ENCODE results near the gene CDKN2B-AS1. TPM values are rescaled to one million over a fixed set of nuclear protein-coding genes. Genes with fewer than 3 reads are reported as not detected.

CDKN2B-AS1 gene
- total RNA-seq, 1 experiment from 2014 or later = not detected

DNA sequence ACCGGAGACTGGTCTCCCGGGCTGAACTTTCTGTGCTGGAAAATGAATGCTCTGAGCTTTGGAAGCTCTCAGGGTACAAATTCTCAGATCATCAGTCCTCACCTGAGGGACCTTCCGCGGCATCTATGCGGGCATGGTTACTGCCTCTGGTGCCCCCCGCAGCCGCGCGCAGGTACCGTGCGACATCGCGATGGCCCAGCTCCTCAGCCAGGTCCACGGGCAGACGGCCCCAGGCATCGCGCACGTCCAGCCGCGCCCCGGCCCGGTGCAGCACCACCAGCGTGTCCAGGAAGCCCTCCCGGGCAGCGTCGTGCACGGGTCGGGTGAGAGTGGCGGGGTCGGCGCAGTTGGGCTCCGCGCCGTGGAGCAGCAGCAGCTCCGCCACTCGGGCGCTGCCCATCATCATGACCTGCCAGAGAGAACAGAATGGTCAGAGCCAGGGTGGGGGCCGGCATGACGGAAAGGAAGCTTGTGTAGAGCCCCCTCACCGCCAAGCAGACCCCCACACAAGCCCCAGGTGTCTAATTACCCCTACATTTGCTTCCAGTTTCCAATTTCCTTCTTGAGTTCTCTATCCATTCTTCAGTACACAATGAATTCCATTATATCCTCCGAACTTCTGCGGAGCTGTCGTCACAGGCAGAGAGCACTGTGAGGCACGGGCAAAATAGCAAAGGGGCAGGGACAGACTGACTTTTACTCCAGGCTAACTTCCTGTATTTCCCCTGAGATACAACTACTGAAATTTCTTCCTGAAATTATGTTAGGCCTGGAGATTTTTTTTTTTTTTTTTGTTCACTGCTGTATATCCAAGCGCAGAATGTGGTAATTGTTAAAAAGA, 23.6 kb upstream of the CDKN2B-AS1 start:
- Histone ChIP-seq H3K23ac (ENCODE audit: insufficient read length, low read depth, low read length) (no peak overlapping the region), H3K4ac (ENCODE audit: low read depth, low read length) (no peak overlapping the region), H2BK12ac (ENCODE audit: insufficient read length, low read depth, low read length) (no peak overlapping the region), H2AK5ac (ENCODE audit: insufficient read length, low read length) (no peak overlapping the region), H3K9ac (ENCODE audit: extremely low read depth, insufficient read length, low read length) (no peak overlapping the region), H2BK20ac (ENCODE audit: low read depth, low read length, poor library complexity, severe bottlenecking) (no peak overlapping the region), H2AFZ (ENCODE audit: low read length) (no peak overlapping the region), H2BK5ac (ENCODE audit: insufficient read length, low read length) (no peak overlapping the region), H2BK120ac (ENCODE audit: low read depth, low read length, poor library complexity, severe bottlenecking) (no peak overlapping the region), H3K27me3 (ENCODE audit: insufficient read depth, low read length) (peaks cover 79% of the 10 kb centered on the region), H4K5ac (ENCODE audit: insufficient read length, low read depth, low read length) (no peak overlapping the region), H4K20me1 (ENCODE audit: control insufficient read depth, insufficient read depth, insufficient read length) (no peaks in the 10 kb centered on the region), H3K79me1 (ENCODE audit: insufficient read depth, low read depth, low read length, poor library complexity, severe bottlenecking) (no peaks in the 10 kb centered on the region), H3K27ac (ENCODE audit: insufficient read length, low read depth, low read length) (no peak overlapping the region), H3K23me2 (ENCODE audit: insufficient read length, low read depth, low read length, poor library complexity, severe bottlenecking) (peaks cover 6% of the 10 kb centered on the region), H4K8ac (replicated peaks; ENCODE audit: insufficient read length, low read depth, low read length) (no peak overlapping the region), H2BK15ac (ENCODE audit: low read depth, low read length) (no peak overlapping the region), H3K79me2 (ENCODE audit: insufficient read depth, low read length) (no peaks in the 10 kb centered on the region), H3K18ac (ENCODE audit: insufficient read length, low read depth, low read length) (no peak overlapping the region), H4K91ac (ENCODE audit: insufficient read length, low read depth, low read length) (no peak overlapping the region), H3K4me2 (ENCODE audit: insufficient read depth, insufficient read length, low read length) (peak overlapping the region; percentile 45), H3K4me1 (ENCODE audit: insufficient read depth, low read length) (no peaks in the 10 kb centered on the region; the same call in 1 of the 2 replicates), H3K9me3 (ENCODE audit: control insufficient read depth, low read depth, low read length) (no peaks in the 10 kb centered on the region), H3K14ac (ENCODE audit: insufficient read depth, low read length) (no peak overlapping the region), H3K56ac (ENCODE audit: insufficient read length, low read depth, low read length) (no peak overlapping the region), H3T11ph (ENCODE audit: low read length) (no peak overlapping the region)
- peaks cover 99% of the 10 kb centered on the region for H3K27me3 Mint-ChIP-seq (ENCODE audit: low read depth)
- H3K9me3 Mint-ChIP-seq = peaks cover 6 to 19% of the 10 kb centered on the region in 2 experiments
- peaks cover 0 to 3% (median 0%) of the 10 kb centered on the region in 3 experiments; a peak in 2 of 7 replicates for H3K36me3 Mint-ChIP-seq (ENCODE audit: insufficient read depth in 1 of 3, low read depth in 3 of 3)
- H3K27ac Mint-ChIP-seq = no peak overlapping the region
- H3K4me1 Mint-ChIP-seq = peaks cover 38 to 49% of the 10 kb centered on the region in 2 experiments
- DNase-seq = peak; percentile 40
- WGBS (ENCODE audit: extremely low coverage, insufficient read length, low lambda C conversion rate) = no CpG with 5 or more reads among the region's 45 CpGs
- no peak for TF ChIP-seq CTCF (conservative IDR thresholded peaks at IDR 0.05)
- peak overlapping the region; percentile 2 to 70; a peak in 3 of 5 replicates for H3K4me3 Mint-ChIP-seq

Measured in H9 (cell line).